ENCODE measurements around the gene NDUFA8.
A peak's percentile ranks its signal among the peaks of the same experiment; 100 is the strongest.

DNA sequence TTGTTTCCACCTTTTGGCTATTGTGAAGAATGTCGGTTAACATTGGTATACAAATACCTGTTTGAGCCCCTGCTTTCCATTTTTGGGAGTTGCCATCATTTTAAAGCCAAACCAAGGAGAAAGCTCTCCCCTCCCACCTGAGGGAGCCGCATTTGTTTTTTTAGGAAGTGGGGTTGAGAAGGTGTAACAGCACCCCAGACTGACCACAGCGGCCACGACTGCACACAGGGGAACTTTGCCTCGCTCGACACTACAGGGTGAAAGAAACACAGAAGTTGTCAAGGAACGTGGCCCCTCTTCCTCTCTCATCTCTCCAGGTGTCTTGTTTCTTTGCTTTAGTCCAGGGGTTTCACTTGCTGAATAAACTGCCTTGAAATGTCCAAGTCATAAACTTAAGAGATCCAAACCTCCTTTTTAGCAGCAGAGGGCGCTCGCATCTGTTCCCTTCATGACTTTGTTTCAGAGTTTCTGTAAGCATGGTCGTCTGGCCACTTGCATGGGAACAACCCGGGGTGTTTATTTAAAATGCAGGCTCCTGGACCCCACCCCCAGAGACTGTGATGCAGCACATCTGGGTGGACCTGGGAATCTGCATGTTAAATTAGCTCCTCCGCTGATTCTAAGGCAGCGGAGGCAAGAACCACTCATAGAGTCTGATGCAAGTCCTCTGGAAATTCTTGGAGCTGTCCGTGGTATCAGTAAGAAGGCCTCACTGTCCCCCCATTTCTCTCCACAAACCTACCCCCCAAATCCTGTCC lies 64.4 kb downstream of the NDUFA8 start:
- TF ChIP-seq, protein P1, sequence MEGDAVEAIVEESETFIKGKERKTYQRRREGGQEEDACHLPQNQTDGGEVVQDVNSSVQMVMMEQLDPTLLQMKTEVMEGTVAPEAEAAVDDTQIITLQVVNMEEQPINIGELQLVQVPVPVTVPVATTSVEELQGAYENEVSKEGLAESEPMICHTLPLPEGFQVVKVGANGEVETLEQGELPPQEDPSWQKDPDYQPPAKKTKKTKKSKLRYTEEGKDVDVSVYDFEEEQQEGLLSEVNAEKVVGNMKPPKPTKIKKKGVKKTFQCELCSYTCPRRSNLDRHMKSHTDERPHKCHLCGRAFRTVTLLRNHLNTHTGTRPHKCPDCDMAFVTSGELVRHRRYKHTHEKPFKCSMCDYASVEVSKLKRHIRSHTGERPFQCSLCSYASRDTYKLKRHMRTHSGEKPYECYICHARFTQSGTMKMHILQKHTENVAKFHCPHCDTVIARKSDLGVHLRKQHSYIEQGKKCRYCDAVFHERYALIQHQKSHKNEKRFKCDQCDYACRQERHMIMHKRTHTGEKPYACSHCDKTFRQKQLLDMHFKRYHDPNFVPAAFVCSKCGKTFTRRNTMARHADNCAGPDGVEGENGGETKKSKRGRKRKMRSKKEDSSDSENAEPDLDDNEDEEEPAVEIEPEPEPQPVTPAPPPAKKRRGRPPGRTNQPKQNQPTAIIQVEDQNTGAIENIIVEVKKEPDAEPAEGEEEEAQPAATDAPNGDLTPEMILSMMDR (IDR thresholded peaks at IDR 0.05; ENCODE audit: low read length), result peak; percentile 69
- no peak for TF ChIP-seq EZH2 (IDR thresholded peaks at IDR 0.05; ENCODE audit: borderline replicate concordance, low read length)
